ENCODE results near the gene LASP1NB.

GRCh38 chr17:38910325-38910724 is 15.1 kb upstream of the LASP1NB start:
- TF ChIP-seq CTCF (IDR thresholded peaks at IDR 0.05), result no peak
- TF ChIP-seq SIN3A (IDR thresholded peaks at IDR 0.05; ENCODE audit: borderline replicate concordance, insufficient read depth, low read depth, low read length), result no peak
- TF ChIP-seq POLR2AphosphoS5 (IDR thresholded peaks at IDR 0.05; ENCODE audit: low read depth, low read length), result no peak
- no peak for TF ChIP-seq REST (IDR thresholded peaks at IDR 0.05; ENCODE audit: insufficient read depth in 1 of 2, low read depth in 2 of 2, low read length in 1 of 2)

All from Panc1 (cell line).